ENCODE results near the gene NOS3.

DNA sequence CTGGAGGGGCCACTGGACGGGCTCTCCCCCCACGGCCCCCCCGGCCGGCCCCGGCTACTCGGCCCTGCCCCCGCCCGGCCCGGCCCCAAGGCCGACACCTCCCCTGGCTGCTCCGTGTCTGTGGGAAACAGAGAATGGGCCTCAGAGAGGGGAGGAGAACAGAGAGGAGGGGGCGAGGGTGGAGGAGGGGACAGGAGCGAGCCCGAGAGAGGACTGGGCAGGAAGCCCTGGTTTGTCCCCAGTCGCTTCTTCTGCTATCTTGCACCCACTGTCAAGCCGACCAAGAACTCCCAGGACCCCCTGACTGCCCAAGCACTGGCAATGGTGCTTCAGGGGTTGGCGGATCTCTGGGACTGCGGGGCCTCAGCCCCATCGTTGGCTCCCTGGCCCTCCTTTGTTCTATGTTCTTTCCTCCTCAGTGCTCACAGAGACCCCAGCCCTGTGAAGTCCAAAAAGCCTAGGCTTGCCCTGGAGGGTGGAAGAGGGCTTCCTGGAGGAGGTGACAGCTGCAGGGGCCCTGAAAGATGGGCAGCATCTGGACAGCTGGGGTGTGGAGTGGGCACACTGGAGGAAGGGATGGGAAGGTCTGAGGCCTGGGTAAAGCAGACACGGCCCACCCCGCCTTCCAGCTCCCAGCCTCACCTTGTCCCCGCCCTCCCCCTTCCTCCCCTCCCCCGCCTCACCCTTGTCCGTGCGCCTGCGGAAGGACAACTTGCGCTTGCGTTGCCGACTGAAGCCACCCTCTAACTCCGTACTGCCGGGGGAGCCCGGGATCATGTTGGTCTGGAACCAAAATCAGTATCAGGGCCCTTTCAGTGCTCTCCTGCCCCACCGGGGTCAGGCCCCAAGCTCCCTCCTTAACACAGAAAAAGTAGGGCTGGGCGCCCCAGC is 42.8 kb upstream of the NOS3 start:
- TF ChIP-seq, protein P1, sequence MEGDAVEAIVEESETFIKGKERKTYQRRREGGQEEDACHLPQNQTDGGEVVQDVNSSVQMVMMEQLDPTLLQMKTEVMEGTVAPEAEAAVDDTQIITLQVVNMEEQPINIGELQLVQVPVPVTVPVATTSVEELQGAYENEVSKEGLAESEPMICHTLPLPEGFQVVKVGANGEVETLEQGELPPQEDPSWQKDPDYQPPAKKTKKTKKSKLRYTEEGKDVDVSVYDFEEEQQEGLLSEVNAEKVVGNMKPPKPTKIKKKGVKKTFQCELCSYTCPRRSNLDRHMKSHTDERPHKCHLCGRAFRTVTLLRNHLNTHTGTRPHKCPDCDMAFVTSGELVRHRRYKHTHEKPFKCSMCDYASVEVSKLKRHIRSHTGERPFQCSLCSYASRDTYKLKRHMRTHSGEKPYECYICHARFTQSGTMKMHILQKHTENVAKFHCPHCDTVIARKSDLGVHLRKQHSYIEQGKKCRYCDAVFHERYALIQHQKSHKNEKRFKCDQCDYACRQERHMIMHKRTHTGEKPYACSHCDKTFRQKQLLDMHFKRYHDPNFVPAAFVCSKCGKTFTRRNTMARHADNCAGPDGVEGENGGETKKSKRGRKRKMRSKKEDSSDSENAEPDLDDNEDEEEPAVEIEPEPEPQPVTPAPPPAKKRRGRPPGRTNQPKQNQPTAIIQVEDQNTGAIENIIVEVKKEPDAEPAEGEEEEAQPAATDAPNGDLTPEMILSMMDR (IDR thresholded peaks at IDR 0.05): no peak
- no peak for TF ChIP-seq POLR2A (IDR thresholded peaks at IDR 0.05)
- TF ChIP-seq POLR2AphosphoS5 (IDR thresholded peaks at IDR 0.05): no peak
